GM19099 (cell line): ENCODE data around the gene ALOX15B.

Source experiments
- POLR2A ChIP-seq: IDR thresholded peaks from 3 replicates; pipeline ENCODE4 v1.6.1; 2011; ENCODE audit warnings: low read depth; ENCODE audit not compliant: insufficient read length; ENCODE audit errors: extremely low read depth

The ALOX15B gene

GRCh38 chr17:8021565-8022359 lies 17.1 kb upstream of the ALOX15B start:
- TF ChIP-seq POLR2A = no peak

- TF ChIP-seq POLR2A = no peak
These were observed 16.4 kb upstream of the ALOX15B start for GRCh38 chr17:8022360-8023003.

GRCh38 chr17:8025176-8025911 lies 13.5 kb upstream of the ALOX15B start:
- no peak for TF ChIP-seq POLR2A

- TF ChIP-seq POLR2A = no peak
These were observed 9.7 kb upstream of the ALOX15B start for GRCh38 chr17:8029121-8029520.

- TF ChIP-seq POLR2A = no peak
These were observed 7.6 kb upstream of the ALOX15B start for GRCh38 chr17:8031261-8031661.

GRCh38 chr17:8031950-8032349 lies 6.9 kb upstream of the ALOX15B start:
- no peak for TF ChIP-seq POLR2A

GRCh38 chr17:8032442-8032841 lies 6.4 kb upstream of the ALOX15B start:
- TF ChIP-seq POLR2A = no peak

GRCh38 chr17:8039611-8040168 lies 831 bp downstream of the ALOX15B start:
- no peak for TF ChIP-seq POLR2A

- no peak for TF ChIP-seq POLR2A
These were observed 2.5 kb downstream of the ALOX15B start for GRCh38 chr17:8041249-8041928.

GRCh38 chr17:8041979-8042378 lies 3.1 kb downstream of the ALOX15B start:
- no peak for TF ChIP-seq POLR2A

GRCh38 chr17:8044819-8045810 lies 6.3 kb downstream of the ALOX15B start:
- no peak for TF ChIP-seq POLR2A

GRCh38 chr17:8046306-8046928 lies 7.6 kb downstream of the ALOX15B start:
- TF ChIP-seq POLR2A = no peak

GRCh38 chr17:8046929-8047768 lies 8.3 kb downstream of the ALOX15B start:
- TF ChIP-seq POLR2A = no peak

GRCh38 chr17:8047769-8048110 lies 8.9 kb downstream of the ALOX15B start:
- TF ChIP-seq POLR2A = no peak
